Activated naive CD4-positive, alpha-beta T cell treated with Interleukin-2 at 50 U/mL for 16 hours (primary cell): ENCODE results near the gene TMPRSS2.

Experiments used
- DNase-seq: peaks from one replicate; pipeline ENCODE4 v3.0.0-alpha.2; 2020

TMPRSS2 gene

GRCh38 chr21:41509145-41509496, 1.2 kb upstream of the TMPRSS2 start:
- no peak for DNase-seq

DNA sequence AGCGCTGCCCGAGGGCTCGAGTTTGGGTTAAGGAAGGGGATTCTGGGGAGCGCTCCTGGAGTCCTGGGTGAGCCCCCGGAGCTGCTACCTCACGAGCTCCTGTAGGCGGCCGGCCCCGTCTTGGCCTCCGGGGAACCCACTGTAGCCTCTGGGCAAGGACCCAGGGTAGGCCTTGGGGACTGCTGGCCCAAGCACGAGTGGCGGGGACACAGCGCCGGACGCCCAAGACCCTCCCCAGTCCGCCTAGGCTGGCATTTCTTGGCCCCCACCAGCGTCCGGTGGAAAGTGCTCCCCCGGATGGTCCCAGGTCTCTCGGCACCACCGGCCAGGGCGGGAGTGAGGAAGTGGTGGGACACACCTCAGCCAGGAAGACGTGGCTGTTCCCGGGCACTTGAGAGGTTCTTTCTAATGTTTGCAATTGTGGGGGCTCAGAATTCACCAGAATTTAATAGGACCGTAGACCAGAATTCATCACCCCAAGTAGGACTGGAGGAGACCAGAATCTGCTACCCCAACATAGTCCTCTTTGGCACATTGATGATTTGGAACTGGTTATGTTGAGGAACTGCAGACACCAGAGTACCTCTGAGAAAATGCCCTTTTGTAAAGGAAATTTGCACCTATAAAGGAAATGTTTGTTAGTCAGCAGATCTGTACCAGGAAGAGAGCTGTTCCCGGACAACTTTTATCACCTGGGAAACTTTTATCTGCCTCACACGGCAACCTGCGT, 622 bp upstream of the TMPRSS2 start:
- no peak for DNase-seq

DNA sequence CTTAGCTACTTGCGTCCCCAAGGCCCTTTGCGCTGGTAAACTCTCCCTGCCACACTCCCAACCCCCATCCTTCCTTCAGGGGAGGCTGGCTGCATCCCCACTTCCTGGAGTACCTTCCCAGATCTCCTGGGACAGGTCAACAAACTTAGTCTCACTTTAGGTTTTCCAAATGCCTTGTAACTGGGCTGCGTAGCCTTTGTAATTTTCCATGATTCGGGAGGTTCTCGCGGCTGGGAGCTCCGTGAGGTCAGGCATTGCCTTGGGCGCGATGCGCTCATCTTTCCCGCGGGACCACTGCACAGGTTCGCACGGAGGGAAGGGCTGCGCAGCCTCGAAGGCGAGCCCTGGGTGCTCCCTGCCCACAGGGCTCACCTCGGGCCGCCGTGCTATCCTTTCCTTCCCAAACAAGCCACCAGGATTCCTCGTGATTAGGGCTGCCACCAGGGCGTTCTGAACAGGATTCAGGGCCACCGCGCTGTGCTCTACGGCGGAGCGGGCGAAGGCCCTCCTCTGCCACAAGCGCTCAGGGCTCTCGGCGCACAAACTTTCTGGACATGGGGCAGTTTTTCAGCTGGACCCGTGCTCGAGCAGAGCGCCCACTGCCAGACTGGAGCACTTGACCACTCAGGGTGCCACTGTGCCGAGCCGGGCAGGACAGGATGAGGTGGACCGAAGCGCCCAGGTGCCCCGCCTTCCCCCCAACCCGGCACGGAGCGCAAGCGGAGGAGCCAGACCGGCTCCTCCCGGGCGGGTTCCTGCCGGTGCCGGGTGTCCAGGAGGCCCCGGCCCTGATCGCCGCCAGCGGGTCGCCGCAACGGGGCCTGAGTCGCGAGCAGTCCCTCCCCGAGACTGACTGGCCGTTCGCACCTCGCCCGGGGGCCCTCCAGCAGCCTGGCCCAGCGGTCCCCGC, 1.1 kb downstream of the TMPRSS2 start:
- DNase-seq = no peak

GRCh38 chr21:41506005-41506594, 1.9 kb downstream of the TMPRSS2 start:
- DNase-seq = no peak

- DNase-seq = no peak
Measured at GRCh38 chr21:41504030-41504429, 3.9 kb downstream of the TMPRSS2 start.

GRCh38 chr21:41503331-41503730, 4.6 kb downstream of the TMPRSS2 start:
- DNase-seq = no peak

DNA sequence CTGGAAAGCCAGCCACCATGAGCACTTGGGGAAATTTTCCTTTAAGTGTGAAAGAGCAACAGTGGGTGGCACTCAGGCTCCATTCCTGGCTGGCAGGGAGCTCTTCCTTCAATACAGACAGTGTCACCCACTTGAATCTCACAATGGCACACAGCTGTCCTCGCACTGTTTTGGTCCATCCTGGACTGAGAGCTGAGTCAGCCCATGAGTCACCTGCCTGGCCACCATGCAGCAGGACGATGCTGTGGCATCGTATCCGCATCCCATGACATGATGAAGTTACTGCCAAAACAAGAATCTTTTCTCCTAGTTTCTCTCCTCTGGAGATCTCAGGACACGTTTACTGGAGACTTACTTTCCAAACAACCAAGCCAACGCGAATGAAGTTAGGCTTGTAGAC, 6.0 kb downstream of the TMPRSS2 start:
- DNase-seq = no peak

- no peak for DNase-seq
Measured at GRCh38 chr21:41500931-41501381, 7.0 kb downstream of the TMPRSS2 start.

- no peak for DNase-seq
Measured at GRCh38 chr21:41500363-41500762, 7.6 kb downstream of the TMPRSS2 start.

DNA sequence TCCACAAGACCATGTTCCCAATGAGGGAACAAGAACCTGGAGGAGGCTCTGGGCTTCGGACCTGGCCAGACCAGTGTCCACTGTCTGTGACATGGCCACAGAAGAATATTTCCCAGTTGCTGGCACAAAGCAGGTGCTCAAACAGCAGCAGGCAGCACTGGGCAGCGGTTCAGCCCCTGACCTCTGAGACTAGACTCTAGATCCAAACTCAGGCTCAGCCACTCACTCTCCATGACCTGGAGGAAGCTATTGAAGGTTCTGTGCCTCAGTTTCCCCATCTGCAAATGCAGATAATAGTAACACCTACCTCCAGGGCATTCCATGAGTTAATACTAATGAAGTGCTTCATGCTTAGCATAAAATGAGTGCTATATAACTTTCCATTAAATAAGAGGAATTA, 8.0 kb downstream of the TMPRSS2 start:
- DNase-seq = no peak

GRCh38 chr21:41497788-41498187, 10.2 kb downstream of the TMPRSS2 start:
- DNase-seq = no peak

GRCh38 chr21:41497008-41497407, 10.9 kb downstream of the TMPRSS2 start:
- DNase-seq = no peak

- DNase-seq = no peak
Measured at GRCh38 chr21:41494242-41494641, 13.7 kb downstream of the TMPRSS2 start.

DNA sequence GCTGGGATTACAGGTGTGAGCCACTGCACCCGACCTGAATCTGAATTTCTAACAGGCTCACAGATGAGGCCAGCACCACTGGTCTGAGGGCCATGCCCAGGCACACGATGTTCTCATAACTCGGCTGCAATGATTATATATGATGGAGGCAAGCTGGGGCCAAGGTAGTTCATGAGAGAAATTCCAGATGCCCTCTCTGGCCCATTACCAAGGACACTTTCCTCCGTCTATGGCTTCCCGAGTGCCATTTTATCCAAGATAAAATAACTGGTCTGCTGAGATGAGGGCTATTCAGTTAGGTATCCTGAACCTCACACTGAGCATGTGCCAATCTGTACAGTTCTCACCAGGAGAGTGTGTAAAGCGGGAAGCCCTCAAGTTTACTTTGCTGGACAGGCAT, 16.5 kb downstream of the TMPRSS2 start:
- DNase-seq = no peak

DNA sequence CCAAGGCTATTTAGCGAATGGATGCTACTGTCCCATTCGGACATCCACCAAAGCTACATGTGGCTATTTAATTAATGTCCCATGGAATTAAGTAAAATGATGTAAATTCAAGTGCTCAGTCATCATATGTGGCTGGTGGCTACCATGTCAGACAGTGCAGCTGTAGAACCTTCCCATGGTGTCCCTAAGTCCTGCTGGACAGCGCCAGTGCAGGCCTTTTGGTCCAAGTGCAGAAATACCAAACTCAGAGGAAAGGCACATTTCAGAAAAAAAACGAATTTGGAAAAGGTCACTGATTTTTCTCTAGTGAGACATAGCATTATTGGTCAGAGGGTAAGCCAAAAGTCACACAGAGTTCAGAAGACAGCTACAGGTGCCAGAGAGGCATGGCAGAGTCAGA, 17.6 kb downstream of the TMPRSS2 start:
- no peak for DNase-seq

DNA sequence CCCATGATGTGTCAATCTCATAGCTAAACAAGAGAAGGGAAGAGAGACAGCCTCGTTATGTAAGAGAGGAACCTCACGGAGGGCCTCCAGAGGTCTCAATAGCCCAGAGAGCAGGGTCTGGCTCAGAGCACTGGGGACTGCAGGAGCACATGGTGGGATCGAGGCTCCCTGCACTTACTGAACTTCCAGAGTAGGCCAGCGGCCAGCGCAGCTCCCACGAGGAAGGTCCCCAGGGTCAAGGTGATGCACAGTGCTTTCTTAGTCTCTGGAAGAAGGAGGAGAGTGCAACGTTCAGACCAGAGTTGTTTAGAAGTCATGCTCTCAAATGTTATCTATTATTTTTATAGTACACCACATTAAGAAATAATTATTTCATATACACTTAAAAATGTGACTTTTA, 18.6 kb downstream of the TMPRSS2 start:
- DNase-seq = no peak

- DNase-seq = no peak
Measured at GRCh38 chr21:41488080-41488479, 19.9 kb downstream of the TMPRSS2 start.

GRCh38 chr21:41487082-41487481, 20.9 kb downstream of the TMPRSS2 start:
- DNase-seq = no peak

DNA sequence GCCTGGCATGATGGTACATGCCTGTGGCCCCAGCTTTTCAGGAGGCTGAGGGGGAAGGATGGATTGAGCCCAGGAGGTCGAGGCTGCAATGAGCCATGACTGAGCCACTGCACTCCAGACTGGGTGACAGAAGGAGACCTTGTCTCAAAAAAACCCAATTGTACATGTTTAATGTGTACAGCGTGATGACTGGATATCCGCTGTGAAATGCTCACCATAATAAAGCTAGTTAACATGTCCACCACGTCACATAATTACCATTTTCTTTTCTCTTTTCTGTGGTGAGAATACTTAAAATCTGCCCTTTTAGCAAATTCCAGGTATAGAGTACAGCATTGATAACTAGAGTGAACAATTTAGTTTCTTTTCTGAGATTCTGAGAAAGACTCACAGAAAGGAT, 24.0 kb downstream of the TMPRSS2 start:
- DNase-seq = no peak

- DNase-seq = no peak
Measured at GRCh38 chr21:41483415-41483814, 24.5 kb downstream of the TMPRSS2 start.

GRCh38 chr21:41482980-41483379, 25.0 kb downstream of the TMPRSS2 start:
- DNase-seq = no peak

DNA sequence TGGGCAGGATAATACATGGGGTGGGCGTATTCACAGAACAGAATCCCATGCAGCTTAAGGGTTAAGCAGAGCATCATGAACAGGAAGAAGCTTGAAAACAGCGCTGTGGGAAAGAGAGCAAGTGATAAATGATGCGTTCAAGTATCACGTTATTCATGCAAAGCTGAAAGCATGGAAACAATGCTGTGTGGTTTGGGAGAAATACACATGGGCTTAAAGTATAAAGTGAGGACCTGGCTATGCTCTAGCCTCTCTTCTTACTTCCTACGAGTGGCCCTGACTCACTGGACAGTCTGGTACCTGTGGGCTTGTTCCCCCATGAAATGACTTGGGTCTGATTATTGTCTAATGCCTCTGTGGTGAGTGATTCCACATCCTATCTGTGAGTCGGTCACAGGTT, 25.7 kb downstream of the TMPRSS2 start:
- no peak for DNase-seq

- DNase-seq = no peak
Measured at GRCh38 chr21:41481191-41481590, 26.8 kb downstream of the TMPRSS2 start.
